Neural cell (in vitro differentiated cells): ENCODE measurements around the gene LIMS2.

Source experiments
- EP300 ChIP-seq: fragments of 450-650 bp; conservative IDR thresholded peaks from 2 replicates; pipeline ENCODE4 v1.6.1; 2014; ENCODE audit warnings: antibody characterized with exemption, mild to moderate bottlenecking, moderate library complexity; ENCODE audit not compliant: poor library complexity, severe bottlenecking
- EZH2 ChIP-seq: fragments of 200-600, 300-800 bp; shearing (Covaris generic), sonication (generic); IDR thresholded peaks from 2 replicates; pipeline ENCODE4 v1.6.1; 2014; ENCODE audit warnings: antibody characterized with exemption, low read length, borderline replicate concordance, mild to moderate bottlenecking; ENCODE audit not compliant: insufficient read depth, poor library complexity, severe bottlenecking
- MXI1 ChIP-seq: fragments of 450-650 bp; conservative IDR thresholded peaks from 2 replicates; pipeline ENCODE4 v1.6.1; 2014; ENCODE audit warnings: antibody characterized with exemption, mild to moderate bottlenecking; ENCODE audit not compliant: poor library complexity, severe bottlenecking
- POLR2AphosphoS5 ChIP-seq: IDR thresholded peaks from 2 replicates; pipeline ENCODE4 v1.6.1; 2012
- RAD21 ChIP-seq: fragments of 450-650 bp; conservative IDR thresholded peaks from 2 replicates; pipeline ENCODE4 v1.6.1; 2014; ENCODE audit warnings: antibody characterized with exemption, mild to moderate bottlenecking, moderate library complexity
- TAF1 ChIP-seq: IDR thresholded peaks from 2 replicates; pipeline ENCODE4 v1.6.1; 2012; ENCODE audit warnings: low read depth
- TF ChIP-seq, protein P1 (sequence below): fragments of 450-650 bp; IDR thresholded peaks from 2 replicates; pipeline ENCODE4 v1.5.1; 2014; ENCODE audit warnings: antibody characterized with exemption, mild to moderate bottlenecking, moderate library complexity; ENCODE audit not compliant: poor library complexity, severe bottlenecking

DNA sequence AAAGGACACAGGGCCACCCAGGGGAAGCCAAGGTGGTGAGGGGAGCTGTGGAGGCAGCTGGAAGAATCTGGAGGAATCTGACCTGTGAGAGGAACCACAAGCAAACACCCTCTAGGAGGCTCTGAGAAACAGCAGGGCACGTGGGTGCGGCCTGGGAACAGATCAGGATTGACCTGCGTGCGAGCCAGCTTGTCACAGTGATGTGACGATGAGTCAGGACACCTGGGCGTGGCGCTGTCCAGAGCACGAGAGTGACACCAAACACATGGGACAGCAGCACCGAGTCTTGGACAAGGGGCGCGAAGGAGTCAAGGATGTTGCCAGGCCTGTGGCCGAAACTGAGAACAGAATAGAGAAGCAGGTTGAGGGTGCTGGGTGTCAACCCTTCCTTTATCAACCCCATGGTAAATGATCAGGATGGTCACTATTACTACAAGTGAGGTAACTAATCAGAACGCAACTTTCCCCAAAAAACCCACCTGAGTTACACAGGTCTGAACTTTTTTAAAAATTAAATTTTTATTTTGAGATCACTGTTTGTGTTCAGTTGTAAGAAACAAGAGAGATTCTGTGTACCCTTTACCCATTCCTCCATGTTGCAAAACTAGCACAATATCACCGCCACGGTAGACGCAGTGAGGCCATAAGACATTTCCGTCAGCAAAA lies 25.3 kb upstream of the LIMS2 start:
- TF ChIP-seq EZH2 = no peak
- TF ChIP-seq, protein P1, sequence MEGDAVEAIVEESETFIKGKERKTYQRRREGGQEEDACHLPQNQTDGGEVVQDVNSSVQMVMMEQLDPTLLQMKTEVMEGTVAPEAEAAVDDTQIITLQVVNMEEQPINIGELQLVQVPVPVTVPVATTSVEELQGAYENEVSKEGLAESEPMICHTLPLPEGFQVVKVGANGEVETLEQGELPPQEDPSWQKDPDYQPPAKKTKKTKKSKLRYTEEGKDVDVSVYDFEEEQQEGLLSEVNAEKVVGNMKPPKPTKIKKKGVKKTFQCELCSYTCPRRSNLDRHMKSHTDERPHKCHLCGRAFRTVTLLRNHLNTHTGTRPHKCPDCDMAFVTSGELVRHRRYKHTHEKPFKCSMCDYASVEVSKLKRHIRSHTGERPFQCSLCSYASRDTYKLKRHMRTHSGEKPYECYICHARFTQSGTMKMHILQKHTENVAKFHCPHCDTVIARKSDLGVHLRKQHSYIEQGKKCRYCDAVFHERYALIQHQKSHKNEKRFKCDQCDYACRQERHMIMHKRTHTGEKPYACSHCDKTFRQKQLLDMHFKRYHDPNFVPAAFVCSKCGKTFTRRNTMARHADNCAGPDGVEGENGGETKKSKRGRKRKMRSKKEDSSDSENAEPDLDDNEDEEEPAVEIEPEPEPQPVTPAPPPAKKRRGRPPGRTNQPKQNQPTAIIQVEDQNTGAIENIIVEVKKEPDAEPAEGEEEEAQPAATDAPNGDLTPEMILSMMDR = no peak
- no peak for TF ChIP-seq EP300
- no peak for TF ChIP-seq POLR2AphosphoS5
- TF ChIP-seq RAD21 = no peak
- TF ChIP-seq TAF1 = no peak
- TF ChIP-seq MXI1 = no peak
